Measurements from ENCODE around the gene PALM. TPM values are rescaled to one million over a fixed set of nuclear protein-coding genes. Genes with fewer than 3 reads are reported as not detected.

Gene PALM
- total RNA-seq, 2 donors from 2014 or later = 0.72 to 2.0 TPM

DNA sequence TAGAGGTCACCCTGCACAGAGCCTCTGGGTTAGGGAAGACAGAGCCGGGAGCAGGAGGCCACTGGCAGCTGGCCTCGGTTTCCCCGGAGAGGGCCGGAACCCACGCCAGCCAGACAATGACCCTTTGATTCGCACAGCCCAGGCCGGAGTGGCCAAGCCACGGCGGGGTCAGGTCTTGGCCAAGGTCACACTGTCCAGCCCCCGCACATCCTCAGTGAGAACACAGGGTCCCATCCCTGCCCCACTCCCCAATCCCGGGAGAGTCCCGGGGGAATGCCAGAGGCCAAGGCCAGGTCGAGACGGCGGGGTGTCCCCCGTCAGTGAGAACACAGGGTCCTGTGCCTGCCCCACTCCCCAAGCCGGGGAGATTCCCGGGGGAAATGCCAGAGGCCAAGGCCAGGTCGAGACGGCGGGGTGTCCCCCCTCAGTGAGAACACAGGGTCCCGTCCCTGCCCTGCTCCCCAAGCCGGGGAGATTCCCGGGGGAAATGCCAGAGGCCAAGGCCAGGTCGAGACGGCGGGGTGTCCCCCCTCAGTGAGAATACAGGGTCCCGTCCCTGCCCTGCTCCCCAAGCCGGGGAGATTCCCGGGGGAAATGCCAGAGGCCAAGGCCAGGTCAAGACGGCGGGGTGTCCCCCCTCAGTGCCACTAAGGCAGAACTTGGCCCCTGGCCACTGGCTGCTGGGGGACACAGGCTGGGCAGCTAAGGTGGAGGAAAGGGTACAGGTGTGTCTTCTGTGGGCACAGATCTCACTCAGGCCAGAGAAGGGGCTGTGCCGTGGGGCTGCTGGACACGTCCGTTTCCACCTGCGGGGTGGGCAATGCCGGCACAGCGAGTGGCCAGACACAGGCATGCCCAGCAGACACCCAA, 34.2 kb upstream of the PALM start:
- Mint-ChIP-seq H3K36me3 (ENCODE audit: insufficient read depth in 2 of 2) (no peaks in the 10 kb centered on the region), H3K9me3 (no peaks in the 10 kb centered on the region), H3K27ac (no peak overlapping the region), H3K4me3 (no peak overlapping the region), H3K27me3 (ENCODE audit: low read depth) (no peaks in the 10 kb centered on the region), H3K4me1 (ENCODE audit: low read depth) (no peaks in the 10 kb centered on the region)
- ATAC-seq (replicated peaks in 1 of 2) = no peak
- no peak for DNase-seq

DNA sequence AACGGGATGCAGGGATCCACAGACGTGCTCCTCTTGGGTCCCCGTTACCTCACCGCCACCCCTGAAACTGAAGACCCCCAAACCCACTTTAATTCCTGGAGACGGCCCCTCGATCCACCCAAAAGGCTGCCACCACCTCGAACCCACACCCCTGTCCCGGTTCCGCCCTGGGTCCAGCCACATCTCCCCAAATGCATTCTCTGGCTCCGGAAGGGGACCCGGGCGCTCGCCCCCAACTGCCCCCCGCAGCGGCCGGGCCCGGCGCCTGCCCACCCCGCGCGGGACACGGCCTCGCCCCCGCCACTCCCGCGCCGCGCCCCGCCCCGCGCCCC, 32.8 kb upstream of the PALM start:
- Mint-ChIP-seq H3K4me1 (ENCODE audit: low read depth) (no peaks in the 10 kb centered on the region), H3K36me3 (ENCODE audit: insufficient read depth in 2 of 2) (no peaks in the 10 kb centered on the region), H3K9me3 (no peaks in the 10 kb centered on the region), H3K27ac (no peak overlapping the region), H3K27me3 (ENCODE audit: low read depth) (no peaks in the 10 kb centered on the region), H3K4me3 (no peak overlapping the region)
- ATAC-seq (replicated peaks in 1 of 2) = no peak
- DNase-seq = no peak

DNA sequence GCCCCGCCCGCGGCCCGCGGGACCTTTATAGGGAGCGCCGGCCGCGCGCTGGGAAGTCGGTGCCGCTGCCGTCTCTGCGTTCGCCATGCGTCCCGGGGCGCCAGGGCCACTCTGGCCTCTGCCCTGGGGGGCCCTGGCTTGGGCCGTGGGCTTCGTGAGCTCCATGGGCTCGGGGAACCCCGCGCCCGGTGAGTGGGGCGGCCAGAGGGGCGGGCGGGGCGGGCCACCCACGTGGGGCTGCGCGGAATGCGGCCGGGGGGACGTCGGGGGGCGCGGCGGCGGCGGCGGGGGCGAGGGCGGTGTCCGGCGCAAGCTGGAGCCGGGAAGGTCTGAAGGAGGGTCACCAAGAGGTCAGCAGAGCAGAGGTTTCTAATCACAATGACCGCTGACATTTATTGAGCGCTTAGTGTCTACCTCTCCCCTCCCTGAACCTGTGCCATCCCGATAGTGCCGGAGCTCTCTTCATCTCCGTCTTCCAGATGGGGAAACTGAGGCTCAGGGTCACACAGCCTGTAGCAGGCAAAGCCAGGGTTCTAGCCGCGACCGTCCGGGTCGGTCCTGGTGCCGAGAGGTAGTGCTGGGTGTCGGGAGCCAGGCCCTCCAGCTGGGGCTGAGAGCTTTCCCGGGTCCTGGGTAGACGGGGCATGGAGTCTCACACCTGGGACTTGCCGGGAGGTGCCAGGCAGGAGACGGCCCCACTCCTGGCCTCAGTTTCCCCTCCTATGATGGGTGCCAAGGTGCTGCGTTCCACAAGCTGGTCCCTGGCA, 32.2 kb upstream of the PALM start, which contains the start of gene FSTL3:
Gene FSTL3, plus strand, starts transcription at position 54 of the 767 bp plus-strand sequence. Its CDS starts 32 bp downstream, at position 86.
- Mint-ChIP-seq H3K27ac (no peak within 1 kb of the TSS), H3K36me3 (ENCODE audit: insufficient read depth in 2 of 2) (no peaks in the 10 kb centered on the region), H3K27me3 (ENCODE audit: low read depth) (no peaks in the 10 kb centered on the region), H3K4me3 (no peak within 1 kb of the TSS), H3K4me1 (ENCODE audit: low read depth) (no peaks in the 10 kb centered on the region), H3K9me3 (no peaks in the 10 kb centered on the region)
- ATAC-seq (replicated peaks in 1 of 2) (no peak), DNase-seq (no peak)

DNA sequence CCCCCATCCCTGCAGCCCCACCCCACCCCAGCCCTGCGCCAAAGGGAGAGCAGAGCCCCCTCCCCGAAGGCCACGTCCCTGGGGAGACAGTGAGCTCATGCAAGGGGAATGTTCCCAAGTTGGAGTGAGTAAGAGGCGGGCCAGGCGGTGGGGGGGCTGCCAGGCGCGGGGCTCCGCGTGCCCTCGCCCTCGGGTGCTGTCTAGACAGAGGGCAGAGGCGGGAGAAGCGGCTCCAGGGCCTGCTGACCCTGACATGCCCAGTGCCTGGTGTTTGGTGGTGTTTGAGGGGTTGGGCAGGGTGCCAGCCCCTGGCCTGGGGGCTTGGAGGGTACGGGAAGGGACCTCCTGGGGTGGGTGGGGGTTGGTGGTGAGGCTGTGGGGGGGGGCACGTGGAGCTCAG, 31.5 kb upstream of the PALM start:
- H3K36me3 Mint-ChIP-seq (ENCODE audit: insufficient read depth in 2 of 2) = no peaks in the 10 kb centered on the region
- no peaks in the 10 kb centered on the region for H3K4me1 Mint-ChIP-seq (ENCODE audit: low read depth)
- no peak overlapping the region for H3K4me3 Mint-ChIP-seq
- DNase-seq (no peak), ATAC-seq (replicated peaks in 1 of 2) (no peak)
- H3K27me3 Mint-ChIP-seq (ENCODE audit: low read depth) = no peaks in the 10 kb centered on the region
- H3K27ac Mint-ChIP-seq = no peak overlapping the region
- no peaks in the 10 kb centered on the region for H3K9me3 Mint-ChIP-seq

DNA sequence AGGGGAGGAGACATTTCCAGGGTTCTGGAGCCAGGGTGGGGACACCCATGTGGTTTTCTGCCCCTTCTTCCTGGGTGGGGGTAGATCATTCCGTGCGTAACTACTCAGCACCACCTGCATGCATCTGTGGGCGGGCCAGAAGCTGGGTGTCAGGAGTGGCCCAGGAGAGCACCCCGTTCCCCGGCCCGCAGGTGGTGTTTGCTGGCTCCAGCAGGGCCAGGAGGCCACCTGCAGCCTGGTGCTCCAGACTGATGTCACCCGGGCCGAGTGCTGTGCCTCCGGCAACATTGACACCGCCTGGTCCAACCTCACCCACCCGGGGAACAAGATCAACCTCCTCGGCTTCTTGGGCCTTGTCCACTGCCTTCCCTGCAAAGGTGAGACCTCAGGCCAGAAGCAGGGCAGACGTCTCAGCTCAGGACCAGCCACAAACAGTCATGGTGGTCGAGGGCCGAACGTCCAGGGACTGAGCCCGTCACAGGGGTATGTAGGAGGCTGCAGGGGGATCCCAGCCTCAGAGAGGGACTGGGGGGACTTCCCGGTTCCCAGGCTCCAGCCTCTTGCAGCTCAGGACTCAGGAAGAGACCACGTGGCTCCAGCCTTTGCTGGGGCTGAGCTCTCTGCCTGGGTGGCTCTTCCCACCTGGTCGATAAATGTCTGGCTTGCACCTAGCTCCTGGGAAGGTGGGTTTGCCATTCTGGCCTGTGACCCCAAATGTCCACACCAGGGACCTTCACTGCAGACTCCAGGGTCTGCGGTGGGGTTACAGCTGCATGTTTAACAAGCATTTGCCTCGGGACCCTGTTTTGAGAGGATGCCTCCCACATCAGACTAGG, 30.9 kb upstream of the PALM start:
- H3K27ac Mint-ChIP-seq = no peak overlapping the region
- H3K4me1 Mint-ChIP-seq (ENCODE audit: low read depth) = no peaks in the 10 kb centered on the region
- ATAC-seq (replicated peaks in 1 of 2) = no peak
- no peaks in the 10 kb centered on the region for H3K27me3 Mint-ChIP-seq (ENCODE audit: low read depth)
- no peak for DNase-seq
- H3K9me3 Mint-ChIP-seq = no peaks in the 10 kb centered on the region
- H3K4me3 Mint-ChIP-seq = no peak overlapping the region
- no peaks in the 10 kb centered on the region for H3K36me3 Mint-ChIP-seq (ENCODE audit: insufficient read depth in 2 of 2)

DNA sequence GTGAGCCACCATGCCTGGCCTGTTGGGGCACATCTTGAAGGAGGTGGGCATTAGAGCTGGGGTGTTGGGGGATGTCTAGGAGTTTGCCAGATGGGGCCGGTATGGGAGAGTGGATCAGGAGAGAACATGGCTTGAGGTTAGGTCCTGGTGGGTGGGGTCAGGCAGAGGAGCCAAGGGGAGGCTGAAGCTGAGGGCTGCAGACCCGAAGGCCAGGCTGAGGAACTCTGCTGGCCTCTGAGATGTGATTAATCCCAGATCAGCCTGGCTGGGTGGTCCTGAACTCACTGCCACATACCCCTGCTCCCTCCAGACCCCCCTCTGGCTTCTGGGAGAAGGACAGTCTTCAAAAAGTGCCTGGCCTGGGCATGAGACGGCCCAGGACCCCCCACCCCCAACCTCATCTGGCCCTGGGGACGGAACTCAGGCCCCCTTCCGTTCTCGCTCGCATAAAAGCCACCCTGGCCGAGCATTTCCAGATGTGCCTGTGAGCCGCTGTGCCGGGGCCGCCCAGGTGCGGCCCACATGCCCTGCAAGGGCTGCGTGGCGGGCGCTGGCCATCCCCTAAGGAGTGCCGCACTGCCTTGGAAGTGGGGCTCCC, 29.8 kb upstream of the PALM start:
- Mint-ChIP-seq H3K4me1 (ENCODE audit: low read depth) (no peaks in the 10 kb centered on the region), H3K27me3 (ENCODE audit: low read depth) (no peaks in the 10 kb centered on the region), H3K27ac (no peak overlapping the region), H3K9me3 (no peaks in the 10 kb centered on the region), H3K4me3 (peak overlapping the region; percentile 60 to 75), H3K36me3 (ENCODE audit: insufficient read depth in 2 of 2) (no peaks in the 10 kb centered on the region)
- ATAC-seq (replicated peaks in 1 of 2) (no peak), DNase-seq (no peak)

DNA sequence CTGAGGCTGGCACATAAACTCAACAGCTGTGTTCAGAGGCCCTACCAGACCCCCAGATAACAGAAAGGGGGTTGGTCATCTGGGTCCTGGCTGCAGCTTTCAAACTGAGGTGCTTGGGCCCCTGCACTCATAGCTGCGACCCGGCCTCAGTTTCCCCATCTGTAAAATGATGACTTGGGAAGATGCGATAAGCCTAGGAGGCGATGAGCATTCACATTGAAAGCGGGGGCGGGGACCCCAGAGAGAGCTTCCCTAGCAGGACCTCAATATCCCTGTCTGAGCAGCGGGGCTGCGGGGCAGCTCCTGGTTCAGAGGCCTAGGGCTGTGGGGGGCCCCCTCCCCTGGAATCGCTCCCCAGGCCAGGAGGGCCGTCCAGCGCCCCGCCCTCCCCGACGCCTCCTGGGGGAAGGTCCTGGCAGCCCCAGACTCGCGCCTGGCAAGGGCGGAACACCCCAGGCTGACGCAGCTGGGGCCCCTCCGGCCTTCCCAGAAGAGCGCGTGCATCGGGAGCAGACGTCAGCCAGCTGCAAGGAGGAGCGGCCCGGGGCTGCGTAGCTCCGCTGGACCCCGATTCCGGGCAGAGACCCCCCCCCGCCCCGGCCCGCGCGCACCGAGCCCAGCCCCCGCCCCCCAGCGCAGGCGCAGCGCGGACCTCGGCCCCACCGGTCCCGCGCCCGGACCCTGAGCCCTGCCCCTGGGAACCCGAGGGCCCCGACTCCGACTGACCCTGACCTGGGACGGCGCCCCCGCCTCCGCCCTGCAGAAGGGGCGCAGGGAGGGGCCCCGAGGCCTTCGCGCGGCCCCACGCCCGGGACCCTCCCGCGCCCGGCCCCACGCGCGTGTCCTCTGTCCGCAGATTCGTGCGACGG, 29.1 kb upstream of the PALM start:
- peak; percentile 47 to 52 for DNase-seq
- Mint-ChIP-seq H3K9me3 (no peaks in the 10 kb centered on the region), H3K36me3 (ENCODE audit: insufficient read depth in 2 of 2) (no peaks in the 10 kb centered on the region), H3K27me3 (ENCODE audit: low read depth) (no peaks in the 10 kb centered on the region), H3K4me1 (ENCODE audit: low read depth) (no peaks in the 10 kb centered on the region), H3K4me3 (peak overlapping the region; percentile 74 to 75), H3K27ac (no peak overlapping the region)
- ATAC-seq (replicated peaks in 1 of 2) = peak; percentile 1 to 6

DNA sequence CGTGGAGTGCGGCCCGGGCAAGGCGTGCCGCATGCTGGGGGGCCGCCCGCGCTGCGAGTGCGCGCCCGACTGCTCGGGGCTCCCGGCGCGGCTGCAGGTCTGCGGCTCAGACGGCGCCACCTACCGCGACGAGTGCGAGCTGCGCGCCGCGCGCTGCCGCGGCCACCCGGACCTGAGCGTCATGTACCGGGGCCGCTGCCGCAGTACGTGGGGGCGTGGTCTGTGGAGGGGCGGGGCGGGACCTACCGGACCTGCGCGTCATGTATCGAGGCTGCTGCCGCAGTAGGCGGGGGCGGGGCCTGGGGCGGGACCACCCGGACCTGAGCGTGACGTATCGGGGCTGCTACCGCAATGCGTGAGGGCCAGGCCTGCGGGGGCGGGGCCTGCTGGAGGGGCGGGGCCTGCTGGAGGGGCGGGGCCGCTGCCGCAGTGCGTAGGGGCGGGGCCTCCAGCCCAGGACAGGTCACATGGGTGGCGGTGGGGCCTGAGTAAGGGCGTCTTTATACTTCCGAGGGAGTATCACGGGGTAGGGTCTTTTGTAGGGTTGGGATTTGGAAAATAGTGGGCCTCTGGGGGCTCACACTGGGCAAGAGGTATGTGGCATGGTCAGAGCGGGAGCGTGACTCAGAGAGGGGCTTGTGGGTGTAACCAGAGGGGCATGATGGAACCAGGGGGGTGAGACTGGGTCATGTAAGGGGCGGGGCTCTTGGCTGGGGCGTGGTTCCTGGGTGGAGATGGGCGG, 28.3 kb upstream of the PALM start:
- Mint-ChIP-seq H3K4me3 (peak overlapping the region; percentile 79 to 90), H3K9me3 (no peaks in the 10 kb centered on the region), H3K27ac (peak overlapping the region; percentile 99), H3K36me3 (ENCODE audit: insufficient read depth in 2 of 2) (no peaks in the 10 kb centered on the region), H3K27me3 (ENCODE audit: low read depth) (no peaks in the 10 kb centered on the region), H3K4me1 (ENCODE audit: low read depth) (no peaks in the 10 kb centered on the region)
- ATAC-seq (replicated peaks in 1 of 2) = peak; percentile 83 to 84
- peak; percentile 99 for DNase-seq

DNA sequence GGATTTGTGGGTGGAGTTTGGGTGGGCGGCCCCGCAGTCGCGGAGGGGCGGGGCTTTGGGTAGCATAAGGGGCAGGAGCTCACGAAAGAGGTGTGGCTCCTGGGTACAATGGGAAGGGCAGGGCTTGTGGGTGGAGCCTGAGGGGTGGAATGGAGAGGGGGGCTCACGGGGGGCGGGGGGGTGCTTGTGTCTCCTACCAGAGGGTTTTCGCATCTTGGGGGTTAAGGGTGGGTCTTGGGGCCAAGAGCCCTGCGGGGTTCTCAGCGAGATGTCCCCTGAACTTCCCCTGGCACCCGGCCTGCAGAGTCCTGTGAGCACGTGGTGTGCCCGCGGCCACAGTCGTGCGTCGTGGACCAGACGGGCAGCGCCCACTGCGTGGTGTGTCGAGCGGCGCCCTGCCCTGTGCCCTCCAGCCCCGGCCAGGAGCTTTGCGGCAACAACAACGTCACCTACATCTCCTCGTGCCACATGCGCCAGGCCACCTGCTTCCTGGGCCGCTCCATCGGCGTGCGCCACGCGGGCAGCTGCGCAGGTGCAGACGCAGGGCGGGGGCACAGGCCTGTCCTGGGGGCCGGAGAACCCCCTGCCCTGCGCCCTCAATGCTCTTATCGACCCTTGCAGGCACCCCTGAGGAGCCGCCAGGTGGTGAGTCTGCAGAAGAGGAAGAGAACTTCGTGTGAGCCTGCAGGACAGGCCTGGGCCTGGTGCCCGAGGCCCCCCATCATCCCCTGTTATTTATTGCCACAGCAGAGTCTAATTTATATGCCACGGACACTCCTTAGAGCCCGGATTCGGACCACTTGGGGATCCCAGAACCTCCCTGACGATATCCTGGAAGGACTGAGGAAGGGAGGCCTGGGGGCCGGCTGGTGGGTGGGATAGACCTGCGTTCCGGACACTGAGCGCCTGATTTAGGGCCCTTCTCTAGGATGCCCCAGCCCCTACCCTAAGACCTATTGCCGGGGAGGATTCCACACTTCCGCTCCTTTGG, 27.4 kb upstream of the PALM start:
- H3K4me1 Mint-ChIP-seq (ENCODE audit: low read depth) = no peaks in the 10 kb centered on the region
- H3K27ac Mint-ChIP-seq = peak overlapping the region; percentile 99
- ATAC-seq (replicated peaks in 1 of 2) = no peak
- H3K9me3 Mint-ChIP-seq = no peaks in the 10 kb centered on the region
- H3K27me3 Mint-ChIP-seq (ENCODE audit: low read depth) = no peaks in the 10 kb centered on the region
- H3K36me3 Mint-ChIP-seq (ENCODE audit: insufficient read depth in 2 of 2) = no peaks in the 10 kb centered on the region
- H3K4me3 Mint-ChIP-seq = peak overlapping the region; percentile 79 to 90
- peak; percentile 34 to 98 for DNase-seq

DNA sequence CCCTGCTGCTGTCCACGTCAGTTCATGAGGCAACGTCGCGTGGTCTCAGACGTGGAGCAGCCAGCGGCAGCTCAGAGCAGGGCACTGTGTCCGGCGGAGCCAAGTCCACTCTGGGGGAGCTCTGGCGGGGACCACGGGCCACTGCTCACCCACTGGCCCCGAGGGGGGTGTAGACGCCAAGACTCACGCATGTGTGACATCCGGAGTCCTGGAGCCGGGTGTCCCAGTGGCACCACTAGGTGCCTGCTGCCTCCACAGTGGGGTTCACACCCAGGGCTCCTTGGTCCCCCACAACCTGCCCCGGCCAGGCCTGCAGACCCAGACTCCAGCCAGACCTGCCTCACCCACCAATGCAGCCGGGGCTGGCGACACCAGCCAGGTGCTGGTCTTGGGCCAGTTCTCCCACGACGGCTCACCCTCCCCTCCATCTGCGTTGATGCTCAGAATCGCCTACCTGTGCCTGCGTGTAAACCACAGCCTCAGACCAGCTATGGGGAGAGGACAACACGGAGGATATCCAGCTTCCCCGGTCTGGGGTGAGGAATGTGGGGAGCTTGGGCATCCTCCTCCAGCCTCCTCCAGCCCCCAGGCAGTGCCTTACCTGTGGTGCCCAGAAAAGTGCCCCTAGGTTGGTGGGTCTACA, 25.9 kb upstream of the PALM start:
- Mint-ChIP-seq H3K9me3 (no peaks in the 10 kb centered on the region), H3K27ac (no peak overlapping the region), H3K27me3 (ENCODE audit: low read depth) (no peaks in the 10 kb centered on the region), H3K36me3 (ENCODE audit: insufficient read depth in 2 of 2) (no peaks in the 10 kb centered on the region), H3K4me3 (no peak overlapping the region), H3K4me1 (ENCODE audit: low read depth) (no peaks in the 10 kb centered on the region)
- no peak for ATAC-seq (replicated peaks in 1 of 2)
- no peak for DNase-seq
